ENCODE results near the gene DGKD. TPM values are rescaled to one million over a fixed set of nuclear protein-coding genes. Genes with fewer than 3 reads are reported as not detected.

The DGKD gene
- polyA plus RNA-seq, 3 donors, result 14.5 to 67.5 (median 16.6) TPM

DNA sequence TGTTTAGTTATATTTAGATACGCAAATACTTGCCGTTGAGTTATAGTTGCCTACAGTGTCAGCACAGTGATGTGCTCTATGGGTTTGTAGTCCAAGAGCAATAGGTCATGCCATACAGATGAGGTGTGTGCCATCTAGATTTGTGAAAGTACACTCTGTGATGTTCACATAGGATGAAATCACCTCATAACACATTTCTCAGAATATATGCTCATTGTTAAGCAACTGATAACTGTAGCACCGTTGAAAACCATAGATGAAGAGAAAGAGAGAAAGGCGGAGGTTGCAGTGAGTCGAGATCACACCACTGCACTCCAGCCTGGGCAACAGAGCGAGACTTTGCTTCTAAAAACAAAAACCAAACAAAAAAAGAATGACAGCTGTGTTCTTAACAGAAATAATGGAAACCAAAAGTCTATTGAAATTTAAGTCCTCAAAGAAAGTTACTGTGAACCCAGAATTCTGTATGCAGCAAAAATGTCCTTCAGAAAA is 9.5 kb downstream of the DGKD start:
- Histone ChIP-seq H3K4me2 (replicated peaks; ENCODE audit: extremely low read depth, low read length, poor library complexity, severe bottlenecking) (no peak overlapping the region), H3K79me2 (ENCODE audit: insufficient read depth, low read length) (peaks cover 100% of the 10 kb centered on the region), H2AFZ (ENCODE audit: insufficient read depth, low read depth, low read length, poor library complexity, severe bottlenecking) (no peak overlapping the region), H3K4me1 (ENCODE audit: control insufficient read depth in 1 of 2, insufficient read depth in 2 of 2, low read length in 2 of 2) (peaks cover 24 to 32% of the 10 kb centered on the region in 2 donors), H4K20me1 (ENCODE audit: insufficient read depth, low read length) (peaks cover 62% of the 10 kb centered on the region), H3K27ac (ENCODE audit: low read depth in 1 of 2, low read length in 2 of 2) (no peak overlapping the region), H3K36me3 (replicated peaks in 1 of 2; ENCODE audit: control insufficient read depth in 1 of 2, insufficient read depth in 2 of 2, low read length in 2 of 2) (peaks cover 6 to 17% of the 10 kb centered on the region in 2 donors), H3K4me3 (replicated peaks in 1 of 3; ENCODE audit: low read depth in 2 of 3, low read length in 3 of 3) (no peak overlapping the region), H3K9ac (ENCODE audit: insufficient read depth, low read length, poor library complexity, severe bottlenecking) (no peak overlapping the region), H3K27me3 (ENCODE audit: control insufficient read depth in 2 of 2, insufficient read depth in 2 of 2, low read length in 2 of 2) (no peaks in the 10 kb centered on the region), H3K9me3 (replicated peaks in 1 of 2; ENCODE audit: control insufficient read depth in 1 of 2, insufficient read depth in 1 of 2, low read length in 2 of 2) (no peaks in the 10 kb centered on the region)
- no peak overlapping the region for H3K4me3 Mint-ChIP-seq
- peaks cover 21 to 64% of the 10 kb centered on the region in 2 donors for H3K36me3 Mint-ChIP-seq
- DNase-seq, result no peak
- TF ChIP-seq CTCF (IDR thresholded peaks at IDR 0.05), result no peak
- intact Hi-C loops (cut with micrococcal nuclease), result no loop called here
- peaks cover 0 to 2% (median 0%) of the 10 kb centered on the region in 3 donors for H3K27me3 Mint-ChIP-seq (ENCODE audit: low read depth in 3 of 3)
- peaks cover 54% of the 10 kb centered on the region for H3K4me1 Mint-ChIP-seq
- peaks cover 0 to 2% (median 0%) of the 10 kb centered on the region in 7 donors for H3K9me3 Mint-ChIP-seq
- H3K27ac Mint-ChIP-seq, result peak overlapping the region in 2 of 7 donors; percentile 15 to 53
- WGBS (ENCODE audit: insufficient coverage), result no CpG with 5 or more reads among the region's 6 CpGs

DNA sequence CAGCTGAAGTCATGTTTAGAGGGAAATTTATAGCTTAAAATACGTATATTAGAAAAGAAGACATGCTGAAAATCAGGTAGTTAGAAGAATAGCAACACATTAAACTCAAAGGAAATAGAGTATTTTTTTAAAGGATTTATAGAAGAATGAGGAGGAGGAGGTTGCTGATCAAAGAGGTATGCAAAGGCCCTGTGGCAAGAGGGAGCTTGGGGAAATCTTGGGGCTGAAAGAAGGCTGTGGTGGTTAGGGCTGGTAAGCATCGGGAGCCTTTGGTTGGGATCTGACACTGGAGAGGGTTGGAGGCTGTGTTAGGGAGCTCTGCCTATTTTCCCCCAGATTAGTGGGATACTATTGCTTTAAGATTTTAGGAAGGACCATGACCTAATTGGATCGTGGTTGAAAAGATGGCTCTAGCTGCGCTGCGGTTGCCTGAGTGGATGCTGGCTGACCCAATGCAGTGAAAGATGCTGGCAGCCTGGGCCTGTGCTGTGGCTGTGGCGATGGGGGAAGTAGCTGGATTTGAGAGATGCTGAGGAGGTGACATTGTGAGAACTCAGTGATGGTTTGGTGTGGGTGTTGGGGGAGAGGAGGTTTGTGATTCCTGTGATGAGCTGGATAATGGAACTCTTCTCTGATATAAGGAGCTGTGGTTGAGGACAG is 11.7 kb downstream of the DGKD start:
- WGBS (ENCODE audit: insufficient coverage), result 84% methylated on average over 5 of the region's 6 CpGs
- intact Hi-C loops (cut with micrococcal nuclease), result no loop called here
- TF ChIP-seq CTCF (IDR thresholded peaks at IDR 0.05), result no peak
- DNase-seq, result no peak
- Histone ChIP-seq H3K9ac (ENCODE audit: insufficient read depth, low read length, poor library complexity, severe bottlenecking) (no peak overlapping the region), H3K27me3 (ENCODE audit: control insufficient read depth in 2 of 2, insufficient read depth in 2 of 2, low read length in 2 of 2) (no peaks in the 10 kb centered on the region), H3K4me1 (ENCODE audit: control insufficient read depth in 1 of 2, insufficient read depth in 2 of 2, low read length in 2 of 2) (peaks cover 26 to 42% of the 10 kb centered on the region in 2 donors), H4K20me1 (ENCODE audit: insufficient read depth, low read length) (peaks cover 70% of the 10 kb centered on the region), H3K4me2 (replicated peaks; ENCODE audit: extremely low read depth, low read length, poor library complexity, severe bottlenecking) (no peak overlapping the region), H3K4me3 (replicated peaks in 1 of 3; ENCODE audit: low read depth in 2 of 3, low read length in 3 of 3) (no peak overlapping the region), H3K36me3 (replicated peaks in 1 of 2; ENCODE audit: control insufficient read depth in 1 of 2, insufficient read depth in 2 of 2, low read length in 2 of 2) (peaks cover 6 to 17% of the 10 kb centered on the region in 2 donors), H2AFZ (ENCODE audit: insufficient read depth, low read depth, low read length, poor library complexity, severe bottlenecking) (no peak overlapping the region), H3K27ac (ENCODE audit: low read depth in 1 of 2, low read length in 2 of 2) (peak overlapping the region; percentile 26 to 64), H3K79me2 (ENCODE audit: insufficient read depth, low read length) (peaks cover 100% of the 10 kb centered on the region), H3K9me3 (replicated peaks in 1 of 2; ENCODE audit: control insufficient read depth in 1 of 2, insufficient read depth in 1 of 2, low read length in 2 of 2) (no peaks in the 10 kb centered on the region)
- no peak overlapping the region for H3K4me3 Mint-ChIP-seq
- peaks cover 14 to 60% of the 10 kb centered on the region in 2 donors for H3K36me3 Mint-ChIP-seq
- peaks cover 0 to 2% (median 0%) of the 10 kb centered on the region in 7 donors for H3K9me3 Mint-ChIP-seq
- H3K4me1 Mint-ChIP-seq, result peaks cover 58% of the 10 kb centered on the region
- H3K27ac Mint-ChIP-seq, result peak overlapping the region; percentile 37 to 87 (median 73)
- peaks cover 0 to 2% (median 0%) of the 10 kb centered on the region in 3 donors for H3K27me3 Mint-ChIP-seq (ENCODE audit: low read depth in 3 of 3)
